Endothelial cell (in vitro differentiated cells): ENCODE results near the gene EPN1. TPM values are rescaled to one million over a fixed set of nuclear protein-coding genes. Genes with fewer than 3 reads are reported as not detected.

Source experiments
- DNase-seq: peaks from one replicate; pipeline ENCODE4 v3.0.0; 2021; ENCODE audit warnings: low spot score
- H3K27ac Mint-ChIP-seq: one replicate; pipeline ENCODE4 v1.8.0; 2021; ENCODE audit warnings: mixed read lengths, inconsistent platforms; ENCODE audit not compliant: unreplicated experiment
- H3K27me3 Mint-ChIP-seq: one replicate; pipeline ENCODE4 v1.8.0; 2021; ENCODE audit warnings: mild to moderate bottlenecking, moderate library complexity, mixed read lengths, inconsistent platforms; ENCODE audit not compliant: unreplicated experiment
- H3K36me3 Mint-ChIP-seq: one replicate; pipeline ENCODE4 v1.8.0; 2021; ENCODE audit warnings: mild to moderate bottlenecking, low read depth, mixed read lengths, inconsistent platforms; ENCODE audit not compliant: unreplicated experiment
- H3K4me1 Mint-ChIP-seq: one replicate; pipeline ENCODE4 v1.8.0; 2021; ENCODE audit warnings: mild to moderate bottlenecking, mixed read lengths, inconsistent platforms; ENCODE audit not compliant: unreplicated experiment
- H3K4me3 Mint-ChIP-seq: one replicate; pipeline ENCODE4 v1.8.0; 2021; ENCODE audit warnings: mild to moderate bottlenecking, mixed read lengths, inconsistent platforms; ENCODE audit not compliant: unreplicated experiment
- H3K9me3 Mint-ChIP-seq: one replicate; pipeline ENCODE4 v1.8.0; 2021; ENCODE audit warnings: mixed read lengths, inconsistent platforms; ENCODE audit not compliant: unreplicated experiment
- total RNA-seq: library from RNA; stranded (reverse); fragmentation: NEBNext Ultra II Directional; extraction: Animal tissue kit (Norgen Biotek cat#: 25700); gene quantifications from one replicate; pipeline ENCODE4 v1.2.1, GENCODE V29; 2021; ENCODE audit not compliant: unreplicated experiment
- TF ChIP-seq, protein P1 (sequence below): fragments of 200-600 bp; sonication (generic); IDR thresholded peaks from one replicate; pipeline ENCODE4 v1.5.0; 2021; ENCODE audit warnings: antibody characterized with exemption; ENCODE audit not compliant: unreplicated experiment

EPN1 gene
- total RNA-seq, 1 donor from 2014 or later = 250 TPM

DNA sequence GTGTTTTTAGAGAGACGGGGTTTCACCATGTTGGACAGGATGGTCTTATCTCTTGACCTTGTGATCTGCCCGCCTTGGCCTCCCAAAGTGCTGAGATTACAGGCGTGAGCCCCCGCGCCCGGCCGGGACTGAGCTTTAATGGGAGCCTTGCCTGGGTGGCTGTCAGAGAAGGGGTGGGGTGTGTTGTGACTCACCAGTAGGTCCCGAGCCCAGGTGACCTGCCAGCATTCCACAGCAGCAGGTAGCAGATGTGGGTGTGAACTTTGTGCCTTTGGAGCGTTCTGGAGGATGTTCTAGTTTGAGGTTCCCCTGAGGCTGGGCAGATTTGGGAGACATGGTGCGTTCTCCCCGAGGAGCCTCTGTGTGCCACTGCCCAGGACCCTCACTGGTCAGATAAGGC lies 7.1 kb upstream of the EPN1 start:
- no peak for DNase-seq
- Mint-ChIP-seq H3K4me3 (no peak overlapping the region), H3K9me3 (no peaks in the 10 kb centered on the region), H3K4me1 (peaks cover 19% of the 10 kb centered on the region), H3K27ac (peak overlapping the region; percentile 13), H3K36me3 (peaks cover 61% of the 10 kb centered on the region), H3K27me3 (peaks cover 29% of the 10 kb centered on the region)
- TF ChIP-seq, protein P1, sequence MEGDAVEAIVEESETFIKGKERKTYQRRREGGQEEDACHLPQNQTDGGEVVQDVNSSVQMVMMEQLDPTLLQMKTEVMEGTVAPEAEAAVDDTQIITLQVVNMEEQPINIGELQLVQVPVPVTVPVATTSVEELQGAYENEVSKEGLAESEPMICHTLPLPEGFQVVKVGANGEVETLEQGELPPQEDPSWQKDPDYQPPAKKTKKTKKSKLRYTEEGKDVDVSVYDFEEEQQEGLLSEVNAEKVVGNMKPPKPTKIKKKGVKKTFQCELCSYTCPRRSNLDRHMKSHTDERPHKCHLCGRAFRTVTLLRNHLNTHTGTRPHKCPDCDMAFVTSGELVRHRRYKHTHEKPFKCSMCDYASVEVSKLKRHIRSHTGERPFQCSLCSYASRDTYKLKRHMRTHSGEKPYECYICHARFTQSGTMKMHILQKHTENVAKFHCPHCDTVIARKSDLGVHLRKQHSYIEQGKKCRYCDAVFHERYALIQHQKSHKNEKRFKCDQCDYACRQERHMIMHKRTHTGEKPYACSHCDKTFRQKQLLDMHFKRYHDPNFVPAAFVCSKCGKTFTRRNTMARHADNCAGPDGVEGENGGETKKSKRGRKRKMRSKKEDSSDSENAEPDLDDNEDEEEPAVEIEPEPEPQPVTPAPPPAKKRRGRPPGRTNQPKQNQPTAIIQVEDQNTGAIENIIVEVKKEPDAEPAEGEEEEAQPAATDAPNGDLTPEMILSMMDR = no peak

DNA sequence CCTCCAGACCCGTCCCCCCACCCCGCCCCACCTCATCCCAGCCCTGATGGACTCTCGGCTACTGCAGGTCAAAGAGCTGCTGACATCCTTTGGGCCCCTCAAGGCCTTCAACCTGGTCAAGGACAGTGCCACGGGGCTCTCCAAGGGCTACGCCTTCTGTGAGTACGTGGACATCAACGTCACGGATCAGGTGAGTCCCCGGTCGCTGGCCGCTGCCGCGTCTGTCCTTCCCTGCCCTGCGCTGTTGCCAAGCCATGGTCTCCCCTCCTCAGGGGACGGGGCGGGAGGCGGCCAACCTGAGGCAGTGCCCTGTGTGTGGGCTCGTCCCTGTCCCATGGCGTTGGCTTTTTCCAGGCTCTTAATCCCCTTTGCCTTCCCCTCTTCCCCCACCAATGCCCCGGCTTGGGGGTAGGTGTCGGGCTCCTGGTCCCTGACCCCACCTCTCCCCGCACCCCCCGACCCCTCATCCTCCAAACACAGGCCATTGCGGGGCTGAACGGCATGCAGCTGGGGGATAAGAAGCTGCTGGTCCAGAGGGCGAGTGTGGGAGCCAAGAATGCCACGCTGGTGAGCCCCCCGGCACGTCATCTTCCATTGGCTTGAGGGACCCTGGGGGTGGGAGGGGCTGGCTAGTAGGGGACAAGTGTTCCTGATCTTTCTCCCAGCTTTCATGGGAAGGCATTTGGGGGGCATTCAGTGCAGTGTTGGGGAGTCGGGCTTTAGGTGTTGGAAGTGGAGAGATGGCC lies 6.2 kb upstream of the EPN1 start:
- Mint-ChIP-seq H3K4me1 (peaks cover 18% of the 10 kb centered on the region), H3K27ac (no peak overlapping the region), H3K36me3 (peaks cover 59% of the 10 kb centered on the region)

DNA sequence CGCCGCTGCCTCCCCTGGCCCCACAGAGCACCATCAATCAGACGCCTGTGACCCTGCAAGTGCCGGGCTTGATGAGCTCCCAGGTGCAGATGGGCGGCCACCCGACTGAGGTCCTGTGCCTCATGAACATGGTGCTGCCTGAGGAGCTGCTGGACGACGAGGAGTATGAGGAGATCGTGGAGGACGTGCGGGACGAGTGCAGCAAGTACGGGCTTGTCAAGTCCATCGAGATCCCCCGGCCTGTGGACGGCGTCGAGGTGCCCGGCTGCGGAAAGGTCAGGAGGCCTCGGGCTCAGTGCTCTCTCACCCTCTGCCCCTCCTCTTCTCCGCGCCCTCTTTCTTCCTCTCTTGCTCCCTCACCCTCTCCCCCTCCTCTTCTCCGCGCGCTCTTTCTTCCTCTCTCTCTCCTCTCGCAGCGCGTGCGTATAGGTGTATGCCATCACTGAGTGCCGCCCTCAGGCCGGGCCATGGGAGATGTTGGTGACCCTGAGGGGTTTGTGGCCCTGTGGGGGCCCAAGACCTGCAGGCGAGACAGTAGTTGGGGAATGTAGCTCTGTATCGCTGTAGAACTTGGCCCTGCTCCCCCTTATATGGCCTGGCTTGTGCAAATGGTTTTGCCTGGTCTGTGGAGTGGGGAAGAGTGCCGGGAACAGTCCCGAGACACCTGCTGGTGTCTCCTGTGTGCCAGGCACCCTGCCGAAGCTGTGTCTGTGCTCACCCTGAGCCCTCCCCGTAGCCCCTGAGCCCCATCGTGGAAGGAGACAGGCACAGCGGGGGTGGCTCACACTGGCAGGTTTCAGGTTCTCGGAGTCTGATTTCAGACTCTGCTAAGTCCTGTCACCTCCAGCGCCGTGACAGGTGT lies 5.4 kb upstream of the EPN1 start:
- TF ChIP-seq, protein P1 = no peak
- DNase-seq = no peak
- peaks cover 55% of the 10 kb centered on the region for H3K36me3 Mint-ChIP-seq
- peaks cover 29% of the 10 kb centered on the region for H3K27me3 Mint-ChIP-seq
- peaks cover 22% of the 10 kb centered on the region for H3K4me1 Mint-ChIP-seq
- no peak overlapping the region for H3K4me3 Mint-ChIP-seq
- H3K27ac Mint-ChIP-seq = no peak overlapping the region
- H3K9me3 Mint-ChIP-seq = no peaks in the 10 kb centered on the region

More for the DNA sequence above, 6.2 kb upstream of the EPN1 start:
- no peak overlapping the region for H3K4me3 Mint-ChIP-seq
- DNase-seq = no peak
- H3K9me3 Mint-ChIP-seq = no peaks in the 10 kb centered on the region
- TF ChIP-seq, protein P1 = no peak
- peaks cover 32% of the 10 kb centered on the region for H3K27me3 Mint-ChIP-seq

DNA sequence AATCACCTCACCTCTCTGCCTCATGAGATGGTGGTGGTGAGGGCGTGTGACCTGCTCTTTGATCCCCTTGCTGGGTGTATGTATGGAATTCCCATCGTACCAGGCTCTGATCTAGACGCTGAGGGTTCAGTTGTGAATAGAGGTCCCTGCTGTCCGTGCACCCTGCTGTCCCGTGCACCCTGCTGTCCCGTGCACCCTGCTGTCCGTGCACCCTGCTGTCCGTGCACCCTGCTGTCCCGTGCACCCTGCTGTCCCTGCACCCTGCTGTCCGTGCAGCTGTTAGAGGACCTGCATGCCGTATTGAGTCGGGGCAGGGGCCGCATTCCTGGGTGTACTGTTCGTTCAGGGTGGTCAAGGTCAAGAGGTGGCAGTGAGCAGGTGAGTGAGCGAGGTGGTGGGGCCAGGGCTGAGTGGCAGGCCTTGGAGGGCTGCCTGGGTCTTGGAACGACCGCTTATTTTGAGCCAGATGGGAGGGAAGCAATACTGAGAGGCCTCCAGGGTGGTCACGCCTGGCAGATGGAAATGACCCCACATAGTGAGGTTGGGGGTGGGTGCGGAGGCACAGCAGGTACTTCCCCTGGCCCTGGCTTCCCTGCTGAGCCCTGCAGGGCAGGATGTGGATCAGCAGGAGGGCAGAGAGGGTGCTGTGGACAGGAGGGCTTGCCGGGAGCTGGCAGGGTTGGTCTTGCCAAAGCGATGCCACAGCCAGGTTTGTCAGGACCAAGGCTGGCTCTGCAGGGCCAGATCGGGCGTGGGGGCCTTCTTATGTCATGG lies 4.6 kb upstream of the EPN1 start:
- peak overlapping the region; percentile 83 for H3K4me3 Mint-ChIP-seq
- H3K27me3 Mint-ChIP-seq = peaks cover 27% of the 10 kb centered on the region
- DNase-seq = peak; percentile 39
- peak overlapping the region; percentile 81 for H3K27ac Mint-ChIP-seq
- TF ChIP-seq, protein P1 = no peak
- peaks cover 24% of the 10 kb centered on the region for H3K4me1 Mint-ChIP-seq
- H3K9me3 Mint-ChIP-seq = no peaks in the 10 kb centered on the region
- H3K36me3 Mint-ChIP-seq = peaks cover 53% of the 10 kb centered on the region
